Activated CD4-positive, alpha-beta T cell treated with anti-CD3 and anti-CD28 coated beads, Interleukin-2, amount 50 U/mL, for 16 hours (primary cell): Measurements from ENCODE around the gene CYP4F12.

Source experiments
- DNase-seq: peaks from one replicate; pipeline ENCODE4 v3.0.0-alpha.2; 2020

Gene CYP4F12

GRCh38 chr19:15717809-15718208 lies 44.9 kb downstream of the CYP4F12 start:
- DNase-seq, result no peak

- no peak for DNase-seq
These were observed 48.4 kb downstream of the CYP4F12 start for GRCh38 chr19:15721268-15721667.

GRCh38 chr19:15722956-15723355 lies 50.1 kb downstream of the CYP4F12 start:
- no peak for DNase-seq

GRCh38 chr19:15727724-15728123 lies 54.8 kb downstream of the CYP4F12 start, which contains the start of gene OR10H2:
TSS of gene OR10H2 (plus strand) at chr19:15728024. CDS start at chr19:15728044, 20 bp downstream.
- no peak for DNase-seq

- no peak for DNase-seq
These were observed 57.7 kb downstream of the CYP4F12 start for GRCh38 chr19:15730538-15730937.

GRCh38 chr19:15732388-15732787 lies 59.5 kb downstream of the CYP4F12 start:
- no peak for DNase-seq

GRCh38 chr19:15733895-15734294 lies 61.0 kb downstream of the CYP4F12 start:
- DNase-seq, result no peak

- DNase-seq, result no peak
These were observed 64.8 kb downstream of the CYP4F12 start, which contains the start of gene OR10H3 for GRCh38 chr19:15737722-15738121. TSS of gene OR10H3 (plus strand) at chr19:15737985. CDS start at chr19:15741393, 3,408 bp downstream.

- no peak for DNase-seq
These were observed 67.9 kb downstream of the CYP4F12 start for GRCh38 chr19:15740785-15741184.
